HEK293 (cell line): Measurements from ENCODE around the gene SPTBN1.

Experiments
- CTCF ChIA-PET: fragments of 350-600 bp; formaldehyde crosslinking; extraction: SDS; loops from one replicate; lab custom pipeline; 2021; ENCODE audit warnings: antibody characterized with exemption; lab: Yijun Ruan, JAX
- POLR2A ChIA-PET: fragments of 300-600 bp; formaldehyde crosslinking; extraction: SDS; loops from one replicate; lab custom pipeline; 2020; ENCODE audit warnings: antibody characterized with exemption, inconsistent platforms; lab: Yijun Ruan, JAX
- H3K27ac ChIP-seq: fragments of 200-500 bp; sonication (Bioruptor generic); 2 replicates; pipeline ENCODE4 v1.5.1; 2014; ENCODE audit warnings: low read depth, low read length, control low read depth, inconsistent platforms; ENCODE audit errors: extremely low read depth
- H3K36me3 ChIP-seq, 2 experiments: fragments of 200-500 bp in 1 of 2; sonication (Bioruptor generic) in 1 of 2; 1 replicate in 1 of 2; 2 replicates in 1 of 2; pipeline ENCODE4 v1.5.1; 2014 to 2017; ENCODE audit warnings: inconsistent platforms in 2 of 2, low read length in 2 of 2; ENCODE audit not compliant: control insufficient read depth in 2 of 2, insufficient read depth in 1 of 2
- H3K4me1 ChIP-seq: fragments of 200-500 bp; sonication (Bioruptor generic); 2 replicates; pipeline ENCODE4 v1.5.1; 2014; ENCODE audit warnings: mild to moderate bottlenecking, low read length, inconsistent platforms; ENCODE audit not compliant: control insufficient read depth, insufficient read depth
- H3K4me3 ChIP-seq: 2 replicates; pipeline ENCODE4 v1.5.1; 2011; ENCODE audit warnings: low read depth, mild to moderate bottlenecking, control low read depth, low read length, moderate library complexity
- H3K9me3 ChIP-seq: fragments of 200-500 bp; sonication (Bioruptor generic); 2 replicates; pipeline ENCODE4 v1.5.1; 2014; ENCODE audit warnings: low read depth, low read length, inconsistent platforms; ENCODE audit not compliant: control insufficient read depth, insufficient read depth
- EGR2 ChIP-seq: fragments of 450-650 bp; formaldehyde crosslinking; IDR thresholded peaks from 2 replicates; pipeline ENCODE4 v1.5.1; 2016; ENCODE audit warnings: low read depth, missing biosample characterization, missing genetic modification characterization
- GLI2 ChIP-seq: fragments of 450-650 bp; formaldehyde crosslinking; IDR thresholded peaks from 2 replicates; pipeline ENCODE4; 2017; ENCODE audit warnings: missing biosample characterization, missing genetic modification characterization, low read depth, borderline replicate concordance
- HOXC10 ChIP-seq: sonication (generic); formaldehyde crosslinking; IDR thresholded peaks from 2 replicates; pipeline ENCODE4 v1.8.1; 2023; ENCODE audit warnings: mild to moderate bottlenecking, missing genetic modification reagents
- OSR2 ChIP-seq: fragments of 450-650 bp; formaldehyde crosslinking; IDR thresholded peaks from 2 replicates; pipeline ENCODE4 v1.5.1; 2016; ENCODE audit warnings: missing biosample characterization, missing genetic modification characterization
- REPIN1 ChIP-seq: fragments of 450-650 bp; formaldehyde crosslinking; IDR thresholded peaks from 2 replicates; pipeline ENCODE4 v1.5.1; 2017; ENCODE audit warnings: missing biosample characterization, missing genetic modification characterization, low read depth
- SETDB1 ChIP-seq: IDR thresholded peaks from one replicate; pipeline ENCODE4 v1.6.1; 2017; ENCODE audit warnings: mild to moderate bottlenecking, low read length, moderate library complexity, mixed read lengths; ENCODE audit not compliant: insufficient read length
- SP3 ChIP-seq: fragments of 450-650 bp; formaldehyde crosslinking; IDR thresholded peaks from 2 replicates; pipeline ENCODE4 v1.5.1; 2016; ENCODE audit warnings: missing biosample characterization, missing genetic modification characterization
- TCF7L2 ChIP-seq: IDR thresholded peaks from 2 replicates; pipeline ENCODE4 v1.6.1; 2011; ENCODE audit warnings: low read depth, mild to moderate bottlenecking, inconsistent platforms, low read length, moderate library complexity, borderline replicate concordance
- YY1 ChIP-seq: fragments of 450-650 bp; formaldehyde crosslinking; IDR thresholded peaks from 2 replicates; pipeline ENCODE4 v1.5.1; 2018; ENCODE audit warnings: missing biosample characterization, missing genetic modification characterization
- ZBTB49 ChIP-seq: fragments of 450-650 bp; formaldehyde crosslinking; IDR thresholded peaks from 2 replicates; pipeline ENCODE4 v1.5.1; 2016; ENCODE audit warnings: missing biosample characterization, missing genetic modification characterization, low read depth
- ZFP41 ChIP-seq: fragments of 450-650 bp; formaldehyde crosslinking; IDR thresholded peaks from 2 replicates; pipeline ENCODE4 v1.5.1; 2016; ENCODE audit warnings: missing biosample characterization, missing genetic modification characterization, borderline replicate concordance
- ZNF10 ChIP-seq: fragments of 450-650 bp; formaldehyde crosslinking; IDR thresholded peaks from 2 replicates; pipeline ENCODE4 v1.5.1; 2017; ENCODE audit warnings: missing biosample characterization, missing genetic modification characterization
- ZNF114 ChIP-seq: fragments of 450-650 bp; formaldehyde crosslinking; IDR thresholded peaks from 2 replicates; pipeline ENCODE4 v1.5.0; 2017; ENCODE audit warnings: missing biosample characterization, missing genetic modification characterization
- ZNF184 ChIP-seq: fragments of 450-650 bp; IDR thresholded peaks from 2 replicates; pipeline ENCODE4 v1.5.1; 2018; ENCODE audit warnings: missing biosample characterization, mild to moderate bottlenecking, missing genetic modification characterization
- ZNF221 ChIP-seq: fragments of 450-650 bp; formaldehyde crosslinking; IDR thresholded peaks from 2 replicates; pipeline ENCODE4 v1.5.1; 2017; ENCODE audit warnings: missing biosample characterization, missing genetic modification characterization, borderline replicate concordance
- ZNF223 ChIP-seq: fragments of 450-650 bp; formaldehyde crosslinking; IDR thresholded peaks from 2 replicates; pipeline ENCODE4 v1.5.1; 2016; ENCODE audit warnings: missing biosample characterization, missing genetic modification characterization
- ZNF248 ChIP-seq: fragments of 450-650 bp; formaldehyde crosslinking; IDR thresholded peaks from 2 replicates; pipeline ENCODE4 v1.5.1; 2017; ENCODE audit warnings: missing biosample characterization, missing genetic modification characterization
- ZNF362 ChIP-seq: fragments of 450-650 bp; formaldehyde crosslinking; IDR thresholded peaks from 2 replicates; pipeline ENCODE4 v1.5.1; 2016; ENCODE audit warnings: missing biosample characterization, missing genetic modification characterization
- ZNF398 ChIP-seq: fragments of 450-650 bp; formaldehyde crosslinking; IDR thresholded peaks from 2 replicates; pipeline ENCODE4 v1.5.1; 2017; ENCODE audit warnings: missing biosample characterization, missing genetic modification characterization
- ZNF423 ChIP-seq: fragments of 450-650 bp; formaldehyde crosslinking; IDR thresholded peaks from 2 replicates; pipeline ENCODE4 v1.5.1; 2016; ENCODE audit warnings: missing biosample characterization, missing genetic modification characterization
- ZNF510 ChIP-seq: fragments of 450-650 bp; formaldehyde crosslinking; IDR thresholded peaks from 2 replicates; pipeline ENCODE4 v1.5.1; 2018; ENCODE audit warnings: mild to moderate bottlenecking, missing genetic modification characterization, missing biosample characterization; ENCODE audit not compliant: insufficient replicate concordance
- ZNF677 ChIP-seq: fragments of 450-650 bp; IDR thresholded peaks from 2 replicates; pipeline ENCODE4 v1.5.0; 2018; ENCODE audit warnings: missing biosample characterization, mild to moderate bottlenecking, missing genetic modification characterization, moderate library complexity
- ZNF707 ChIP-seq: fragments of 450-650 bp; formaldehyde crosslinking; IDR thresholded peaks from 2 replicates; pipeline ENCODE4 v1.5.1; 2016; ENCODE audit warnings: missing biosample characterization, missing genetic modification characterization
- ZSCAN4 ChIP-seq: fragments of 450-650 bp; formaldehyde crosslinking; IDR thresholded peaks from 2 replicates; pipeline ENCODE4 v1.5.1; 2017; ENCODE audit warnings: missing biosample characterization, missing genetic modification characterization
- ZSCAN5A ChIP-seq: fragments of 450-650 bp; formaldehyde crosslinking; IDR thresholded peaks from 2 replicates; pipeline ENCODE4 v1.5.1; 2016; ENCODE audit warnings: missing biosample characterization, missing genetic modification characterization

Gene SPTBN1

GRCh38 chr2:54407693-54408092 is 48.4 kb upstream of the SPTBN1 start:
- H3K27ac ChIP-seq = no peak overlapping the region
- ChIA-PET POLR2A (interaction anchor here (0.6 kb wide), 1 partner anchor 364 kb away, joined by 3 read pairs; no protein-coding TSS in a partner anchor), CTCF (no interaction called here)
- no peak overlapping the region for H3K4me3 ChIP-seq
- H3K36me3 ChIP-seq = no peaks in the 10 kb centered on the region
- no peaks in the 10 kb centered on the region for H3K4me1 ChIP-seq
- no peaks in the 10 kb centered on the region for H3K9me3 ChIP-seq
- TF ChIP-seq ZNF510 (tag by site-specific recombination) = no peak
- no peak for TF ChIP-seq ZNF184
- TF ChIP-seq EGR2 (tag by site-specific recombination) = peak; percentile 11; the same call in 1 of the 2 replicates
- TF ChIP-seq ZSCAN5A (tag by site-specific recombination) = no peak
- no peak for TF ChIP-seq ZNF223

GRCh38 chr2:54408288-54408687 is 47.8 kb upstream of the SPTBN1 start:
- Histone ChIP-seq H3K36me3 (no peaks in the 10 kb centered on the region), H3K9me3 (no peaks in the 10 kb centered on the region), H3K4me1 (no peaks in the 10 kb centered on the region)
- POLR2A ChIA-PET = interaction anchor here (0.6 kb wide), 1 partner anchor 81 kb away, joined by 3 read pairs; no protein-coding TSS in a partner anchor
- TF ChIP-seq ZNF707 (tag by site-specific recombination) (no peak), GLI2 (tag by site-specific recombination) (no peak), SETDB1 (no peak), TCF7L2 (no peak), ZNF10 (no peak), ZSCAN4 (tag by site-specific recombination) (no peak), ZNF248 (tag by site-specific recombination) (no peak), SP3 (no peak), ZNF423 (tag by site-specific recombination) (no peak), YY1 (no peak), OSR2 (tag by site-specific recombination) (no peak), ZBTB49 (tag by site-specific recombination) (no peak), ZFP41 (tag by site-specific recombination) (no peak), ZNF677 (tag by site-specific recombination) (no peak), HOXC10 (no peak), ZNF221 (tag by site-specific recombination) (no peak), ZNF398 (no peak), REPIN1 (tag by site-specific recombination) (no peak), ZNF114 (no peak), ZNF362 (tag by site-specific recombination) (no peak)
- TF ChIP-seq, all 188 proteins: peak for 0
- Histone ChIP-seq H3K27ac (no peak overlapping the region), H3K4me3 (no peak overlapping the region)
- CTCF ChIA-PET = interaction anchor here (0.6 kb wide), 1 partner anchor 215 kb away, joined by 5 read pairs; no protein-coding TSS in a partner anchor
